Myocyte (in vitro differentiated cells): ENCODE data around the gene TNFAIP1. TPM values are rescaled to one million over a fixed set of nuclear protein-coding genes. Genes with fewer than 3 reads are reported as not detected.

Experiments
- DNase-seq: peaks from one replicate; pipeline ENCODE4 v3.0.0-alpha.2; 2012; ENCODE audit warnings: low read depth
- total RNA-seq: library from RNA; depleted of rRNA; stranded (reverse); fragments of >200 nt; gene quantifications from 2 replicates; pipeline ENCODE4 v1.2.3, GENCODE V29; 2014

TNFAIP1 gene
- total RNA-seq, 1 donor from 2014 or later = 91.3 TPM

DNA sequence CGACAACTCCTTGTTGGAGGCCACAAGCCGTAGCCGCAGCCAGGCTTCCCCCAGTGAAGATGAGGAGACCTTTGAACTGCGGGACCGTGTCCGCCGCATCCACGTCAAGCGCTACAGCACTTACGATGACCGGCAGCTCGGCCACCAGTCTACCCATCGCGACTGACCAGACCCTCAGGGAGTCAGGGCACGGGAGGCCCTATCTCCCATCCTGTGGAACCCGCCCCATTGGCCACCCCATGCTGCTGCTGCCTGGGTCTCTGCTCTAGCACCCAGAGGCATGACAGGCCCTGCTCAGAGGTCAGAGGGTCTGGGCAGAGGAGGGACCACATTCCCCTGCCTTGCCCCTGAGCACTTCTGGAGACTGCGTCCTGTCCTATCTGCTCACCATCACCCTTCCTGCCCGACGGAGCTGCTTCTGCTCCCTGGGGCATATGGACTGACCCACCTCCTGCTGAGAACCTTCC, 8.9 kb downstream of the TNFAIP1 start:
- DNase-seq = no peak

DNA sequence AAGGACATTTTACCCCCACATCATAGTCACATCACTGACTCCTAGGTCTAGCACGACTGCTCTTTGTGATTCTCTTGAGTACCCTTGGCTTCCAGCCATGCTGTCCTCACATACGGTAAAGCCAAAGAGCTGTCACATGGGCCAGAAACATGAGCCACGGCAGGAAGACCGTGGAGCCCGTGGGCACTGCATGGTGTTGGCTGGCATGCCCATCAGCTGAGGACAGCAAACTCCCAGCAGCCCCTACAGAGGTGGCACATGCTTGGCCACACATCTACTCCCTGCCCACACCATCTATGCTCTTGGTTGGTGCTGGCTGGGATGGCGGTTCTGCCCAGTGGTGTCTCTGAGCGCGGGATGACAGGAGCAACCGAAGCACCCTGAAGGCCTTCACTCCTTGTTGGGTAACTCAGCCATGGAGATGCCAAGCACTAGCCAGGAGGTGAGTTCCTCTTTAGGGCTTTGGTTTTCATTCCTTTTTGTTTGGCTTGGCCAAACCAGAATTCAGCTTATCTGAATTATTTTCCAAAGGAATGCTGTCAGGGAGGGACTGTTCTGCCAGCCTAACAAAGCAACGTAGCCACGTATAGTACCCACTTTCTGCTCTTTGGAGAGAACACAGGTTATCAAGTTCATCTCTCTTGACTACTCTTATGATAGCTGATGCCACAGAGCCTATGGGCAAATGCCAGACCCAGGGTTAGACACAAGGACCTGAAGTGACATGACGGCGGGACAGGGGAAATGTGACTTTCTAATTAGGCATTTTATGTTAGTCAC, 10.0 kb downstream of the TNFAIP1 start:
- peak; percentile 13 for DNase-seq

DNA sequence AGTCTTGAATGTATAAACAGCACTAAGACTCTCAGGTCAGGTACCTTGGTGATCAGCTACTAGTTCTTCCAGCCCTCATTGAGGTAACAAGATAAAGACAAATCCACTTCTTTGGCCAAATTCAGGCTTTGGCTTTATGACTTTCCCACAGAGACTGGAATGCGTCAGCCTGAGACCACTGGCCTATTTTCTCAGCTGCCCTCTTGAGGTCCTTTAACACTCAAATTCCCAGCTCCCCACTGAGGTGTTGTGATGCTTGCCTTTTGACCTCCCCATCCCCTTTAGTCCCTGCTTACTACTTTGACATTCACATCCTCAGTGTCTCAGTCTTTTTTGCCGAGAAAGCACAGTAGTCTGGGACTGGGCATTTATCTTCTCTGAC, 10.6 kb downstream of the TNFAIP1 start:
- DNase-seq = peak; percentile 13

DNA sequence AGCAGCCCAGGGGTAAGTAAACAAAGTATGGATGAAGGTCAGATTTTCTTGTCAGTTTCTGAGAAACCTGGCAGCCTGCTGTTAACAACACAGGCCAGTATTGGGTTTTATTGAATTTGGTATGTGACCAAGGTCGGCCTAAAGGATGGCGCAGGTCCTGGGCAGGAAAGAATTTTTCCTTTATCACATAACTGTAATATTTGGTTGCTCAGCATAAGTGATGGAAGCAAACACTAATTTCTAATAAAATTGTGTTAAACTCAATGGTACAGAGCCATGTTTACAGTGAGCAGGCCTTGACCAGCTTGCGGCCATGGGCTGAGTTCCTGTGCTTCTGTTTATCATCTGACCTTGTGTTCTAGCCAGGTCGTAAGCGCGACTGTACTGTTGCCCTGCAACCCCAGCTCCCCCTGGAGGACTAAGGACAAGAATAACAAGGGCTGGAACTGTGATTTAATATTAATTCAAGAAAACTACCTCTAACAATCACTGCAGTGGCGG, 11.2 kb downstream of the TNFAIP1 start:
- no peak for DNase-seq

DNA sequence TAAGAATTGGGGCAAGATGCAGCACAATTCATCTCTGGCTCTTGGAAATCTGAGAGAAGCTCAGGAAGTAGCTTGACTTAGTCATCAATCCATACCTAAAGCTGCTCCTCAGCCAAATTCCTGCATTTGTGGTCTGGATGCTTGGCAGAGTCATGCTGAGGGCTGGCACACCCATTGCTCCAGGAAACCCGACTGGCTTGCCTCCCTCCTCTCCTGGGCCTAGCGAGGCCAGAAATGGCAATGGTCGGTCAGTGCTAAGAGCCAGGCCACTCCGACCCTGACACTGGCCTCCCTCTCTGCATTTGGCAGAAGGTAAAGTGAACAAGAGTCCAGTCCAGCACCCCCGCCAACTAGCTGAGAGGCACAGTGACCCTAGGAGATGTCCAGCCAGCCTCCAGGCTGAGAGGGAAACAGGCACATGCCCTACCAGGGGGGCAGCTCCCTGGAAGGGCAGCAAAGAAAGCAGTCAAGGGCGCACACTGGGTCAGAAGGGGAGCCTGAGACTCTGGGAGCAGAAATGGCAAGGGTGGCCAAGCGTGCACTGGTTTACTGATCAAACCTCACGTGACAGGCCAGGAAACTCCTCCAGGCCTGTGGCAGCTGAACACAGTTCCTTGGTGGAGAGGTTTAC, 11.8 kb downstream of the TNFAIP1 start:
- peak; percentile 79 for DNase-seq

DNA sequence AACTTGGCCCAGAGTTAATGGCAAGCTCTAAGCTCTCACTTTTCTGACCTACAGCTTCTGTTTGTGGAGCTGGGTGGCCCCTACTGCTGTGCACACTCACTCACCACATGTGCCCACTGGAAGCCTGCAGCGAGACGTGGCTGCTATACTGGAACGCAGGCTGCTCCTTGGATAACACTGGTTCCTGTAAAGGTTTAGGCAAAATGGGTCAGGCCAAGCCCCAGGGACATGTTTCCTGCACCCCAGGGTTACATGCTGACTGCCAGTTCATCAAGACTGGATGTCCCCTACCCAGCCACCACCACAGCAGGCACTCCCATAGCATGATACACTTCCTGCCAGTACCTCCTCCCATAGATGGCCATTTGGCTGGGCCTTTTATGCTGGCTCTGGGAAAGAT, 13.4 kb downstream of the TNFAIP1 start:
- DNase-seq = no peak

DNA sequence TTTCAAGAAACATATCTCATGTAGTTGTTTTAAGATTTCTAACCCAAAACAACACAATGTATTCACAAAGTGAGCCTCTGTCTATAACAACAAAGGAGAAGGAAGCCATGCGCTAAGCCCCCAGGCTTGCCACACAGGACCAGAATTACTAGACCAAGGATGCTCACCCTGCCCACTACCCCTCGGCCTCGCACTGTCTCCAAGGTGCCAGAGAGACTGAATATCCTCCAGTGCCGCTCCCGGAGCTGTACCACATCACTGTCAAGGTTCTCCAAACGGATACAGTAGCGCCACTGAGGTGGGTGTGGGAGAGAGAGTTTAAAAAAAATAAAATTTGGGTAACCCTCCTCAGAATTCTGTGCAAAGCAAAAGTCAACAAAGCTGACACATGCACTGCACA, 14.7 kb downstream of the TNFAIP1 start:
- no peak for DNase-seq

DNA sequence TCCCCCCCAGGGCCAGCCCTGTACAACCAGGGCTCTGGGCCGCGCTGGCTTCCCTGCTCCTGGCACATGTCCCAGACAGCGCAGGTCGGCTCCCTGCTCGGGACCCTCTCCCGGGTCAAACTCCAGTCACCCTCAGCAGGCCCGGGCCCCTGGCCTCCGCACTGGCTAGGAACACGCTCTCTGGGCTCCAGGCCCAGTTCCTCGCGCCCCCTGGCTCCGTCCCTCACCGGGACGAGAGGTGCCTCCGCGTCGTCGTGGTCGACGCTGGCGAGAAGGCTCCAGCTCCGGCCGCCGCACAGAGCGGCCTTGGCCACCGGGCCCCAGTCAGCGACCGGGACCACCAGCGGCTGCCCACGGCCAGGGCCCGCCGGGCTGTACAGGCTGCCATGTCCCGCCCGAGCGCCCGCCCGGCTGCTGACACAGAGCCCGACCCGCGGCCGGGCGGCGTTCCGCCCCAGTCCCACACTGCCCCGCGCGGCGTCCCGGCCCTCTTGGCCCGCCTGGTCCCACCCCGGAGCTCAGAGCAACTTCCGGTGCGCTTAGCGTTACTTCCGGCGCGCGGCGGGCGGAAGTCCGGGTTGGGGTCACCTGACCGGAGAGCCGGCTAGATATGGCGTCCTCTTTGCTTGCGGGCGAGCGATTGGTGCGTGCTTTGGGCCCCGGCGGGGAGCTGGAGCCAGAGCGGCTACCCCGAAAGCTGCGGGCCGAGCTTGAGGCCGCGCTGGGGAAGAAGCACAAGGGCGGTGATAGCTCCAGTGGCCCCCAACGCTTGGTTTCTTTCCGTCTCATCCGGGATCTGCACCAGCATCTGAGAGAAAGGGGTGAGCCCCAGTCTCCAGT, 21.7 kb downstream of the TNFAIP1 start, which contains the start of gene POLDIP2:
Gene POLDIP2 (minus strand): TSS at position 467 of the 840 bp plus-strand sequence. CDS start 79 bp downstream, at position 388.
- peak; percentile 96 for DNase-seq

DNA sequence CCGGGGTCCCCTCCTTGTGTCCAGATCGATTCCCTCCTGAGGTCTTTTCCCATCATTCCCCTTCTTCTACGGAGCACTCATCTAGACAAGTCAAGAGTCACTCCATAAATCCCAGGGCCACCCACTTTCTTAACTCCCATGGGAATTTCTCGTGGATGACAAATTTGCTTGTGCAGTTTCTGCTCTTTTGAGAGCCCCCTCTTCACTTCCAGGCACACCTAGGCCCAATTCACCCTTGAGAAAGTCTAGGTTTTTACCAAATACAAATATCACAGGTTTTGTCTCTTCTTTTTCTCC, 22.3 kb downstream of the TNFAIP1 start:
- DNase-seq = no peak

DNA sequence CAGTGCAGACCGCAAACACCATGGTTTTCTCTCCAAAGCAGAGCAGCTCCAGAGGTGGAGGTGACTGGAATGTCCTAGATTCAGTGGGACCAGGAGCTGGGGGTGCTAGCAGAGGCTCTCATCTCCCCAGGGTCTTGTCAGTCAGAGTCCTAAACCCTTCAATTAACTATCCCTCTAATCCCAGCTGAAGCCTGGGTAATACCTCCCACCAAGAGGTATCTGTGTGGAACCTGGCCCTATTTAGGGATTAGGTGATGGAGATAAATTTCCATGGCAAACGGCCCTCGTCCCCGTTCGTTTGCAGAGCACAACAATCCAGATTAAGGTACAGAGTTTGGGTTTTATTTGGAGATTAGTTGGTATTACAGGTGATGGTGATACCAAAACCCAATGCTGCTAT, 27.6 kb downstream of the TNFAIP1 start:
- no peak for DNase-seq

DNA sequence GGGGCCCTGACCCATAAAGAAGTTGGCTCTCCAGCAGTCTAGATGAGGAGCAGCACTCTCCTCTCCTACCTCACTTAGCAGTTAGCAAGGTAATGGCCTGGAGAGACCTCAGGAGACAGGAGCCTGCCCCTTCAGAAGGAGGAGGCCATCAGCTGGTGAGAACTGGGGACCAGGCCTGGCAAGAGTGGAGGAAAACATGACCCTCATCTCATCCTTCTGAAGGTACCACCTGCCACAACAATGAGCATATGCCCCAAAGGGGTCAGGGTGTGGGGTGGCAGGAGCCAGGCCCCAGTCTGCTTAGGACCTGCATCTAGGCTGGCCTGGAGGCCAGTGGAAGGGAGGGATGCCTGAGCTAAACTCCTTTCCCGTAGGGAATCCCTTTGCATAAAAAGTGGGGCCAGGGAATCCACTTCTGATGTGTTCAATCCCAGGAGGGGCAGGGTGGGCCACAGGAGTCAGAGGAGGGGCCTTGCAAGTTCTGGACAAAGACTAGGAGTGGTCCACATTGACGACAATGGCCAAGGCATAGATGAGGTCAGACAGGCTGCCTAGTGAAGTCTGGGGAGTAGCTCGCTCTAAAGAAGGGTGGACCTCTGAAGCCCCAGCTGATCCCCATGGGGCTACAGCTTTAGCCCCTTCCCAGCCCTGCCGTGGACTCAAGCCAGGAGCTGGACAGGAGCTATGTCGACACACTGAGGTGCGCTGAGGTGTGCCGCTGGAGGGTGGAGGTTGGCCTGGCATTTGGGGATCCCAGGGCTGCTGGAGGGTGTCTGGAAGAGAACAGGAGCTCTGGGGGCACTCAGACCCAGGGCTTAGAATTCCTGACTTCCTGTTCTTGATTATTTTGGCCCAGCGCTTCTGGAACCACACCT, 28.5 kb downstream of the TNFAIP1 start:
- no peak for DNase-seq

DNA sequence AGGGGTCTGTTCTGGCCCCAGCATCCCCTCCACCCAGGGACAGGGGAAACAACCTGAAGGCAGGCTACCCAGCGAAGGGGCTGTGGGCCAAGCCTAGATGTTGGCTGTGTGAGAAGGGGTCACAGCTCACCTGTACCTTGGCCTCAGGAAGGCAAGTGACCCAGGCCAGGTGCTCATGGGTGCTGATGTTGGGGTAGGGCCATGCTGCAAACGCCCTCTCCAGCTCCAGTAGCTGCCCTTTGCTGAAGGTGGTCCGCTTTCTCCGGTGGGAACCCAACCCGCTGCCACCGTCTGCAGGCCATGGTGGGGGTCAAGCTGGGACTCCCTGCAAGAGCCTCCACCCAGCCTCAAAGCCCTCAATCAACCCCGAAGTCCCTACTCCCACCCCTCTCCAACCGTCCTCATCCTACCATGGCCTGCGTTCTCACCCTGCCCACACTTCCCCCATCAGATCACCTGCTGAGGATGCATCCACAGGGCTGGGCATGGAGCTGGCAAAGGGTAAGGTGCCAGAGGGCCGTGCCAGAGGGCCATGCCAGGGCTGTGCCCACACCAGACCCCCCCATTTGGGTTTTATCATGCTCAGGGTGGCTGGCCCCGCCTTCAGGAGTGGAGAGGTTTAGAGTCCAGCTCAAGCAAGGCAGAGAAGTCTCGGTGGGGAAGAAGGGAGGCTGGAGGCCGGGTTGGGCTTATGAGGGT, 29.3 kb downstream of the TNFAIP1 start, which contains the start of gene SEBOX:
Gene SEBOX (minus strand): TSS at position 535 of the 699 bp plus-strand sequence. CDS start 48 bp downstream, at position 487.
- DNase-seq = no peak

DNA sequence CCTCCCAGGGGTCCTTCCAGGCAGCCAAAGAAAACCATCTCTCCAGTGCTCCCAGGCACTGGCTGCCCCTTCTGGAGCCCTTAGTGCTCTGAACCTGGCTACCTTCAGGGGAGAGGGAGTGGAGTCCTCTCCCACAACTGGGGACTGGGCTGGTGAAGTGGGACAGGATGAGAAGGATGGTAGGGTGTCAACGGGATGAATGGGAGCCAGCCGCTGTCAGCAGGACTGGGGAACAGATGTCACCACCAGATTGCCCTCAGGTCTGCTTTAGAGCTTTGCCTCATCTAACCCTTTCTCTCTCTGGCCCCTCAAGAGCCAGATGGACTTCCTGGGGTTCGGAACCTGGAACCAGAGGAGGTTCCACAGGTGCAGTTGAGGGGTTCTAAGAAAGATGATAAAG, 29.9 kb downstream of the TNFAIP1 start:
- no peak for DNase-seq

DNA sequence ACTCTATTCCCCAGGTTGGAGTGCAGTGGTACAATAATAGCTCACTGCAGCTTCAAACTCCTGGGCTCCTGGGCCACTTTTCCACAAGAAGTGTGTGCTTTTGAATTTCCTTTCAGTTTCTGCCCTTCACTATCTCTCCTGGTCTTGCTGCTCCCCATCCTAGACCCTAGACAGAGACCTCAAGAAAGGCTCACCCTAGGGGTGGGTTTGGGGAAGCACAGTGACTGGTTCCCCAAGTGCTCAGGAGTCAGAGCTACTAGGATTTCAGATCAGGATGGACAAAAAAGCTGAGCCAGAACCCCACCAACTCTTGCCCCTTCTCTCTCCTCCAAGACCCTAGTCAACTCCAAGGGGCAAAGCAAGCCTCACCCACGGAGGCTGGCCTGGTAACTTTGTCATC, 31.0 kb downstream of the TNFAIP1 start:
- DNase-seq = no peak

DNA sequence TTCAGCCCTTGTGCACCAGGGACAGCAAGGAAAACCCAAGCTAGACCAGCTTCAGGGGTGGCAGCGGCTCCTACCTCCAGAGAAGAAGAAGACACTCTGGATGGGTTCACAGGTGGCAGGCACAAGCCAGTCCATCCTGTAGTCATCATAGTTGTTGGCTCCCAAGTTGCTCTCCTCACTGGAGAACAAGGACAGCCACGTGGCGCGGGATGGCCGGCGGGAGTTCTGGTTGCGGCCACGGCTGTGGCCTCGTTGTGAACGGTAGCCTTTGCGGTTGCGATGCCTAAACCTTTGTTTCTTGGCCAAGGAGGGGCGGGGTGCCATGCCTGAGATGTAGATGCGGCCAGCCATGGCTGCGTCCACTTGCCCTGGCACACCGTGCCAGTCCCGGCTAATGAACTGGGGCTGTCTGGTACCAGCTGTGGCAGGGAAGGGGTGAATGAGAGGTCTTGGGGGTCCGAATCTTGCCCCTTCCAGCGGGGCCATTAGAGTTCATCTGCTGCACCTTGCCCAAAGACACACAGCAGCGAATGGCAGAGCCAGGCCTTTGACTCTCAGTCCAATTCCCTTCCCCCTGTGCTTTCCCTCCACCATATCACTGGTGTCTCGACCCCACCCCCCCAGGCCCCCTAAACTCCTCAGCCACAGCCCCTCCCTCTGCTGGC, 32.2 kb downstream of the TNFAIP1 start:
- DNase-seq = no peak

DNA sequence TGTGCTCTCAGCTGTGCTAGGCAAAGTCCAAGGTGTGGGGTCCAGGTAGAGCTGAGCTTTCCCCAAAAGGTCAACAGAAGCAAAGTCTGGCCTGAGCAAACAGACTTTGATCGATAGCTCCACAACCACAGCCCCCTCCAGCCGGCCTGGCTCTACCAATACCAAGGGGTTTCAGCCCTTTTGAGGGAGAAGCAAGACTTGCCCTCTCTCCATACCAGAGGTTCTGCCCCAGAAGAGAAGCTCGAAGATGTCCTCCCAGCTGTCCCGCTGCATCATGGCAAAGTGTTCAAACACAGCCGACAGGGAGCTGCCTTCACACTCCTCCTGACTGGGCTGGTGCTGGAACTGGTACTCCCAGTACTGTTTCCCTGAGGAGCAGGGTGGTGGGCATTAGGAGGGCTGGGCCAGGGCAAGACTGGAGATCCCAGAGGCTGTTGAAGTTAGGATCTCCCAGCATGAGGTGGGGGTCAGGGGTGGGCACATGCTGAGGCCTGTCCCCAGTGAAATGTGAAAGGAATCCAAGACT, 32.8 kb downstream of the TNFAIP1 start:
- DNase-seq = no peak

DNA sequence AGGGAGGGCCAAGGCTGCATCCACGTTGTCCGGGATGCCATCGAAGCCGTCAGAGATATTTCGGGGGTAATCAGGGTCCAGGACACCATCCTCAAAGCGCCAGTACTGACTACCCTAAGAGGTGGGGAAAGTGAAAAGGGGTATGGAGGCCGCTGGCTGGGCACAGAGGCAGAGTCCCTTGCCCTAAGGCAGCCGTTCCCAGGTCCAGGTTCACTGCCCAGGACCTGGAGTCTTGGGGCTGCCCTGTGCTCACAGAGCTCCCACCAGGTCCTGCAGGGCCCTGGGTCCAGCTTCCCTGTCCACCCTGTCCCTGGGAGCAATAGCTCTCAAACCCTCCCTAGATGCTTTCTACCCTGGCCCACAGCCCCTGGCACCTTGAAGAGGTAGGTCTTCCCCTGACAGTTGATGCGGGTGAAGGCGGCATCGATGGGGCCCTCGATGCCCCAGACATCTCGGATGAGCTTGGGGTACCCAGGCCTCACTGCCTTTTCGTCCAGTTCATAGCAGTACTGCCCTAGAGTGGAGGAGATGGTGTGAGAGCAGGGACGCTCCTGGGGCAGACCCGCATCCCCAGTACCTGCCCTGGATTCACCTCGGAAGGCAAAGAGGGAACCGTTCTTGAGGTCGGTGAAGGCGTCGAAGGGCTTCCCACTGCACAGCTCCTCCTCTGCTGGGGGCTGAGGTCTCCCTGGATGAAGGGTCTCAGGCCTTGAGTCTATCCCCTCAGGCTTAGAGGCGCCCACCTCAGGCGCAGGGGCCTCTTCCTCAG, 33.5 kb downstream of the TNFAIP1 start:
- DNase-seq = no peak

DNA sequence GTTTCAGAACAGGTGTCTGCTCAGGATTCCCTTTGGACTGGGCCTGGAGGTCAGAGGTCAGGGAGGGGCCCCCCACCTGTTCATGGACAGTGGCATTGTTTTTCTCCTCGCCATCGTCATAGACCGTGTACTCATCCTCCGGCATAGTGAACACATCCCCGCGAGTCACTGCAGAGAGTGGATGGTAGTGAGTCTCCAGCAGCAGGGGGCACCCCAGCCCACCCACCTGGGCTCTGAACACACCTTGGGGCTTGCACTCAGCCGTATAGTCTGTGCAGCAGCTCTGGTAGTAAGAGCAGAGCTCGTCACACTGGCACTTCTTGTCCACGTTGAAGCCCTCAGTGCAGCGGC, 34.1 kb downstream of the TNFAIP1 start:
- DNase-seq = no peak
